Stimulated activated CD4-positive, alpha-beta T cell treated with anti-CD3 and anti-CD28 coated beads, Interleukin-4, amount 100 ng/mL, for 1 hour (primary cell): ENCODE data around the gene R3HDM1.

ENCODE experiments used
- DNase-seq: peaks from one replicate; pipeline ENCODE4 v3.0.0-alpha.2; 2020

The R3HDM1 gene

GRCh38 chr2:135728064-135728743, 196.9 kb downstream of the R3HDM1 start:
- no peak for DNase-seq

GRCh38 chr2:135732561-135732960, 201.3 kb downstream of the R3HDM1 start:
- DNase-seq: no peak

- DNase-seq: no peak
These were observed 201.8 kb downstream of the R3HDM1 start for GRCh38 chr2:135733045-135733444.

- no peak for DNase-seq
These were observed 205.3 kb downstream of the R3HDM1 start for GRCh38 chr2:135736546-135736945.

- DNase-seq: no peak
These were observed 208.9 kb downstream of the R3HDM1 start for GRCh38 chr2:135740206-135740605.

GRCh38 chr2:135741043-135741394, 209.7 kb downstream of the R3HDM1 start:
- DNase-seq: no peak

GRCh38 chr2:135741395-135742324, 210.4 kb downstream of the R3HDM1 start, which contains the start of gene UBXN4:
Gene UBXN4 (plus strand): TSS chr2:135741855. CDS start chr2:135741930, 75 bp downstream.
- DNase-seq: peak; percentile 94

- no peak for DNase-seq
These were observed 211.1 kb downstream of the R3HDM1 start for GRCh38 chr2:135742325-135742757.

- no peak for DNase-seq
These were observed 212.6 kb downstream of the R3HDM1 start for GRCh38 chr2:135743860-135744259.

- peak; percentile 13 for DNase-seq
These were observed 213.6 kb downstream of the R3HDM1 start for GRCh38 chr2:135744760-135745314.

- DNase-seq: no peak
These were observed 214.3 kb downstream of the R3HDM1 start for GRCh38 chr2:135745545-135745944.

GRCh38 chr2:135755573-135755972, 224.3 kb downstream of the R3HDM1 start:
- no peak for DNase-seq

- DNase-seq: no peak
These were observed 225.4 kb downstream of the R3HDM1 start for GRCh38 chr2:135756692-135757091.

GRCh38 chr2:135762022-135762421, 230.7 kb downstream of the R3HDM1 start:
- no peak for DNase-seq

- no peak for DNase-seq
These were observed 231.2 kb downstream of the R3HDM1 start for GRCh38 chr2:135762530-135762929.

GRCh38 chr2:135768863-135769262, 237.6 kb downstream of the R3HDM1 start:
- DNase-seq: no peak

- no peak for DNase-seq
These were observed 242.0 kb downstream of the R3HDM1 start for GRCh38 chr2:135773319-135773718.

GRCh38 chr2:135773917-135774316, 242.6 kb downstream of the R3HDM1 start:
- no peak for DNase-seq
